Adrenal gland (tissue), 12 donors: Measurements from ENCODE around the gene METTL16. TPM values are rescaled to one million over a fixed set of nuclear protein-coding genes. Genes with fewer than 3 reads are reported as not detected.
A peak's percentile ranks its signal among the peaks of the same experiment; 100 is the strongest.
"Not testable (repeated sequence)": the region's sequence is repeated elsewhere in the genome, so short reads cannot be mapped to it uniquely, and the experiment has no call there.

Experiments used
- DNase-seq, 7 donors: peaks; one replicate each; pipeline ENCODE4 v3.0.0-alpha.2; 2019 to 2020
- H3K27ac ChIP-seq, 5 donors: fragments of 200-600 bp; sonication (generic) in 4 of 5; 1 replicate in 3 of 5; 2 replicates in 2 of 5; pipeline versions ENCODE4 v1.5.1 to v1.8.0; 2016 to 2020; ENCODE audit warnings: mild to moderate bottlenecking in 1 of 5
- H3K27me3 ChIP-seq: fragments of 200-600 bp; 2 replicates; pipeline ENCODE4 v1.8.0; 2021
- H3K36me3 ChIP-seq, 2 donors: fragments of 200-600 bp; replicated peaks in 1 of 2; 1 replicate in 1 of 2; 2 replicates in 1 of 2; pipeline versions ENCODE4 v1.5.1 to v1.8.0; 2018 to 2022
- H3K4me1 ChIP-seq, 2 donors: fragments of 200-600 bp; replicated peaks in 1 of 2; 1 replicate in 1 of 2; 2 replicates in 1 of 2; pipeline versions ENCODE4 v1.5.1 to v1.8.0; 2018 to 2021
- H3K4me3 ChIP-seq, 4 donors: fragments of 200-600 bp; sonication (generic) in 3 of 4; one replicate each; pipeline ENCODE4 v1.5.1; 2016 to 2018
- H3K9me3 ChIP-seq, 3 donors: fragments of 200-600 bp; sonication (generic) in 1 of 3; replicated peaks in 1 of 3; 1 replicate in 2 of 3; 2 replicates in 1 of 3; pipeline versions ENCODE4 v1.5.1 to v1.8.0; 2016 to 2021
- POLR2A ChIP-seq, 2 donors: fragments of 450-650 bp; IDR thresholded peaks; one replicate each; pipeline ENCODE4 v1.6.1; 2017; ENCODE audit warnings: antibody characterized with exemption in 2 of 2, mild to moderate bottlenecking in 2 of 2, moderate library complexity in 1 of 2
- WGBS, 4 donors: extraction: QIAGEN DNeasy Blood & Tissue Kit in 2 of 4; methylation state at CpG; one replicate each; pipeline versions ENCODE4 v1.1.5 to v1.1.7; 2013 to 2017; 5-methylcytosine and 5-hydroxymethylcytosine counted together
- intact Hi-C, 2 donors: fragments of 100-400 bp; cut with DNase I; formaldehyde crosslinking; loops; one replicate each; pipeline versions ENCODE4 v1.14.1 to v1.15.0; 2022 to 2023
- polyA plus RNA-seq, 3 donors: library from polyadenylated mRNA; stranded (reverse); fragments of 200-250 nt in 2 of 3; fragments of 350-450 nt in 1 of 3; fragmentation: Illumina TruSeq in 1 of 3; extraction: RNeasy Lipid Tissue Mini Kit (QIAGEN cat#74804) in 1 of 3; gene quantifications; one replicate each; pipeline ENCODE4 v1.2.3, GENCODE V29; 2013 to 2014
- total RNA-seq, 9 donors: library from RNA; depleted of rRNA in 4 of 9; stranded (reverse); fragments of >200 nt in 4 of 9; fragments of 120-200 nt in 1 of 9; fragmentation: NEBNext Ultra II Directional in 1 of 9; extraction: Animal tissue kit (Norgen Biotek cat#: 25700) in 1 of 9; gene quantifications; one replicate each; pipeline versions ENCODE4 v1.1.0 to v1.2.4, GENCODE V29; 2013 to 2023
- TF ChIP-seq, protein P1 (sequence below), 6 experiments: fragments of 450-650 bp in 4 of 6; fragments of 200-600 bp in 2 of 6; sonication (generic) in 1 of 6; IDR thresholded peaks; 1 replicate in 5 of 6; 2 replicates in 1 of 6; pipeline versions ENCODE4 v1.5.1 to v1.8.0; 2016 to 2021; ENCODE audit warnings: antibody characterized with exemption in 6 of 6, mild to moderate bottlenecking in 2 of 6, moderate library complexity in 1 of 6
- donor health status: healthy with polysubstance abuse.
- donor health status: Bipolar disorder and iron deficiency.
- donor health status: DM: yes; HTN: yes; CAD: no.
- donor health status: DM: no; HTN: no; CAD: no.
- donor health status: DM: no; HTN: no; CAD: no.
- donor health status: DM: yes; HTN: yes; CAD: no.

The METTL16 gene
- total and polyA plus RNA-seq, 12 donors = 15.3 to 94.7 (median 33.2) TPM

DNA sequence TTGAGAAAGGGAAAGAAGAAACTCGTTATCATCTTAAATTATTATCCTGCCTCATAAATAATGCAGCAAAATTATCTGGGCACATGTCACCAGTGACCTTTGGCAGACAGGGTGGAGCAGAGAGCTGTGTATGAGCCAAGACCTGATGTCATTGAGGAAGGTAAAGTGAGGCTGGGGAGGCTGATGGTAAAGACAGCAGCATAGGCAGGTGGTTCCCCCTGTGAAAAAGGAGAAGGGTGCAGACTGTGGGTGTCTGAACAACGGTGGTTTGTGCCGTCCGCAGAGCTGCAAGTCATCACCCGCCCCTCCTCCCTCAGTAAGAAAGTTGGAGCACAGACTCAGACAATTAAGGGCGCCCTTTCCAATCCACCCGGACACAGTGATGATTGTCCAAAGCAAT lies 30.8 kb upstream of the METTL16 start:
- TF ChIP-seq, protein P1, sequence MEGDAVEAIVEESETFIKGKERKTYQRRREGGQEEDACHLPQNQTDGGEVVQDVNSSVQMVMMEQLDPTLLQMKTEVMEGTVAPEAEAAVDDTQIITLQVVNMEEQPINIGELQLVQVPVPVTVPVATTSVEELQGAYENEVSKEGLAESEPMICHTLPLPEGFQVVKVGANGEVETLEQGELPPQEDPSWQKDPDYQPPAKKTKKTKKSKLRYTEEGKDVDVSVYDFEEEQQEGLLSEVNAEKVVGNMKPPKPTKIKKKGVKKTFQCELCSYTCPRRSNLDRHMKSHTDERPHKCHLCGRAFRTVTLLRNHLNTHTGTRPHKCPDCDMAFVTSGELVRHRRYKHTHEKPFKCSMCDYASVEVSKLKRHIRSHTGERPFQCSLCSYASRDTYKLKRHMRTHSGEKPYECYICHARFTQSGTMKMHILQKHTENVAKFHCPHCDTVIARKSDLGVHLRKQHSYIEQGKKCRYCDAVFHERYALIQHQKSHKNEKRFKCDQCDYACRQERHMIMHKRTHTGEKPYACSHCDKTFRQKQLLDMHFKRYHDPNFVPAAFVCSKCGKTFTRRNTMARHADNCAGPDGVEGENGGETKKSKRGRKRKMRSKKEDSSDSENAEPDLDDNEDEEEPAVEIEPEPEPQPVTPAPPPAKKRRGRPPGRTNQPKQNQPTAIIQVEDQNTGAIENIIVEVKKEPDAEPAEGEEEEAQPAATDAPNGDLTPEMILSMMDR (IDR thresholded peaks at IDR 0.05) = no peak
- TF ChIP-seq POLR2A (IDR thresholded peaks at IDR 0.05) = no peak
- H3K4me3 ChIP-seq = peak overlapping the region in 1 of 4 donors; percentile 19
- DNase-seq = peak; percentile 32 to 72 (median 53)
- intact Hi-C loops = no loop called here
- H3K9me3 ChIP-seq = no peaks in the 10 kb centered on the region
- peak overlapping the region in 2 of 5 donors; percentile 0 to 26 for H3K27ac ChIP-seq
- no peaks in the 10 kb centered on the region for H3K27me3 ChIP-seq
- WGBS, 4 donors = 28 to 40% (median 34%) methylated on average over 7 of the region's 7 CpGs
- no peaks in the 10 kb centered on the region for H3K36me3 ChIP-seq
- peaks cover 0 to 6% of the 10 kb centered on the region in 2 donors for H3K4me1 ChIP-seq

DNA sequence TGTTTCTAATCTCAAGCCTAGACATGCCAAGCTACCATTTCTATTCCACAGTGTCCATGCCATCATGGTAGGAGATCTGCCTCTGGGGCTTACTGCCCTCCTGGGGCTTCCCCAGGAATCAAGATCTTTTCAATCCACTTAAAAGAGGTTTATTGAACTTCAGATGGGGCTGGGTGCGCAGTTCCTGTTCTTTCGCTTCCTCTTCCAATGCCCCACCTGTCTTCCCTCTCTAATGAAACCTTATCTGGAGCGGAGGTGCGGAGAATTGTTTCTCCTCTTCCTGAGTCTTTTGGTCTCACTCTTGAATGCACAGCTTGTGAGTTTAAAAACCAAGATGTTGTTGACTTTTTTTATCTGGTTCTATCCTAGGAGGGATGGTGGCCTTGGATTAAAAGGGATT lies 30.4 kb upstream of the METTL16 start:
- peak overlapping the region in 2 of 5 donors; percentile 14 to 27 for H3K27ac ChIP-seq

DNA sequence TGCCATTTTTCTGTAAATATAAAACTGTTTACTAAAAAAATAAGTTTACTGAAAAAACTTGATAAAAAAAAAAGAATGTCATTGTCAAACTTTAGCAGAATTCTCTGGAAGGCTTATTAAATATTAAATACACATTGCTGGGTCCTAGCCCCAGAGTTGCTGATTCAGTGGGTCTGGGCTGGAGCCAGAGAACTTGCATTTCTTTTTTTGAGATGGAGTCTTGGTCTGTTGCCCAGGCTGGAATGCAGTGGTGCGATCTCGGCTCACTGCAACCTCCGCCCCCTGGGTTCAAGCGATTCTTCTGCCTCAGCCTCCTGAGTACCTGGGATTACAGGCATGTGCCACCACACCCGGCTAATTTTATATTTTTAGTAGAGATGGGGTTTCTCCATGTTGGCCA lies 25.9 kb upstream of the METTL16 start:
- H3K27me3 ChIP-seq, intact Hi-C loops, H3K4me1 ChIP-seq, H3K36me3 ChIP-seq, H3K27ac ChIP-seq, H3K4me3 ChIP-seq, H3K9me3 ChIP-seq, DNase-seq: not testable (repeated sequence)
- 56 to 72% (median 67%) methylated on average over 5 of the region's 5 CpGs for WGBS, 4 donors

More for the DNA sequence above, 30.4 kb upstream of the METTL16 start:
- no peak for TF ChIP-seq POLR2A (IDR thresholded peaks at IDR 0.05)
- TF ChIP-seq, protein P1 (IDR thresholded peaks at IDR 0.05) = no peak
- intact Hi-C loops = no loop called here
- DNase-seq = no peak
- H3K36me3 ChIP-seq = no peaks in the 10 kb centered on the region
- H3K27me3 ChIP-seq = no peaks in the 10 kb centered on the region
- WGBS, 4 donors = 53 to 62% (median 60%) methylated on average over 4 of the region's 4 CpGs
- peaks cover 0 to 6% of the 10 kb centered on the region in 2 donors for H3K4me1 ChIP-seq
- no peaks in the 10 kb centered on the region for H3K9me3 ChIP-seq
- peak overlapping the region in 1 of 4 donors; percentile 19 for H3K4me3 ChIP-seq

DNA sequence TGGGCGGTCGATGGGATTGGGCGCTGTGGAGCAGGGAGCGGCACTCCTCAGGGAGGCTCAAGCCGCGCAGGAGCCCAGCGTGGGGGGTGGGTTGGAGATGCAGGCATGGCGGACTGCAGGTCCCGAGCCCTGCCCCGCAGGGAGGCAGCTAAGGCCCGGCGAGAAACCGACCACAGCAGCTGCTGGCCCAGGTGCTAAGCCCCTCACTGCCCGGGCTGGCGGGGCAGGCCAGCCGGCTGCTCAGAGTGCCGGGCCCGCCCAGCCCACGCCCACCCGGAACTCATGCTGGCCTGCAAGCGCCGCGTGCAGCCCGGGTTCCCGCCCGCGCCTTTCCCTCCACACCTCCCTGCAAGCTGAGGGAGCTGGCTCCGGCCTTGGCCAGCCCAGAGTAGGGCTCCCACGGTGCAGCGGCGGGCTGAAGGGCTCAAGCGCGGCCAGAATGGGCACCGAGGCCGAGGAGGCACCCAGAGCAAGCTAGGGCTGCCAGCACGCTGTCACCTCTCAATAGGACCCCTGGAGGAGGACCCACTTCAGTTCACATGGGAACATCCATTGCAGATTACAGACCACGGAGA lies 20.5 kb upstream of the METTL16 start:
- DNase-seq = no peak
- Histone ChIP-seq H3K27me3 (no peaks in the 10 kb centered on the region), H3K9me3 (no peaks in the 10 kb centered on the region), H3K27ac (no peak overlapping the region), H3K4me1 (no peaks in the 10 kb centered on the region), H3K36me3 (no peaks in the 10 kb centered on the region), H3K4me3 (no peak overlapping the region)
- TF ChIP-seq, protein P1 (IDR thresholded peaks at IDR 0.05) = no peak
- TF ChIP-seq POLR2A (IDR thresholded peaks at IDR 0.05) = no peak
- WGBS, 4 donors = 76 to 96% (median 96%) methylated on average over 5 to 37 of the region's 37 CpGs
- intact Hi-C loops = no loop called here

DNA sequence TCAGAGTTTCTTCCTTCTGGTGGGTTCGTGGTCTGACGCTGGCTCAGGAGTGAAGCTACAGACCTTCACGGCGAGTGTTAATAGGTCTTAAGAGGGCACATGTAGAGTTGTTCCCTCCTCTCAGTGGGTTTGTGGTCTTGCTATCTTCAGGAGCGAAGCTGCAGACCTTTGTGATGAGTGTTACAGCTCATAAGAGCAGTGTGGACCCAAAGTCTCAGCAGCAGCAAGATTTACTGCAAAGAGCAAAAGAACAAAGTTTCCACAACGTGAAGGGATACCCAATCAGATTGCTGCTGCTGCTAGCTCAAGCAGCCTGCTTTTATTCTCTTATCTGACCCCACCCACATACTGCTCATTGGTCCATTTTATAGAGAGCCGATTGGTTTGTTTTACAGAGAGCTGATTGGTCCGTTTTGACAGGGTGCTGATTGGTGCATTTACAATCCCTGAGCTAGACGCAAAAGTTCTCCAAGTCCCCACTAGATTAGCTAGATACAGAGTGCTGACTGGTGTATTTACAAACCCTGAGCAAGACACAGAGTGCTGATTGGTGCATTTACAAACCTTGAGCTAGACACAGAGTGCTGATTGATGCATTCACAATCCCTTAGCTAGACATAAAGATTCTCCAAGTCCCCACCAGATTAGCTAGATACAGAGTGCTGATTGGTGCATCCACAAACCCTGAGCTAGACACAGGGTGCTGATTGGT lies 19.7 kb upstream of the METTL16 start:
- intact Hi-C loops, H3K36me3 ChIP-seq, H3K27me3 ChIP-seq, H3K9me3 ChIP-seq, DNase-seq, H3K27ac ChIP-seq, H3K4me3 ChIP-seq, H3K4me1 ChIP-seq: not testable (repeated sequence)
- 61 to 87% (median 78%) methylated on average over 9 of the region's 9 CpGs for WGBS, 4 donors

DNA sequence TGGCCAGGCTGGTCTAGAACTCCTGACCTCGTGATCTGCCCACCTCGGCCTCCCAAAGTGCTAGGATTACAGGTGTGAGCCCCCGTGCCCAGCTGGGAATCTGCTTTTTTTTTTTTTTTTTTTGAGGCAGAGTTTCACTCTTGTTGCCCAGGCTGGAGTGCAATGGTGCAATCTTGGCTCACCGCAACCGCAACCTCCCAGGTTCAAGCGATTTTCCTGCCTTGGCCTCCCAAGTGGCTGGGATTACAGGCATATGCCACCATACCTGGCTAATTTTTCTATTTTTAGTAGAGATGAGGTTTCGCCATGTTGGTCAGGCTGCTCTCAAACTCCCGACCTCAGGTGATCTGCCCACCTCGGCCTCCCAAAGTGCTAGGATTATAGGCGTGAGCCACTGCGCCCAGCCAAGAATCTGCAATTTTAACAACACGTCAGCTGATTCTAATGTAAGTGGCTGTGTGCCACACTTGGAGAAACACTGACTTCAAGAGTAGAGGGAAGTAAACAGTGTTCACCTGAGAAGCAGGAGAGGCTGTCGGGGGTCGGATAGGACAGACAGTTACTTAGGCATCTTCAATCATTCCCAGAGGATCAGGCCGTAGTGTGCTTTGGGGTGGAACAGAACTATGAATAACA lies 10.2 kb upstream of the METTL16 start:
- H3K27me3 ChIP-seq, DNase-seq, H3K27ac ChIP-seq, H3K9me3 ChIP-seq, H3K36me3 ChIP-seq, H3K4me1 ChIP-seq, H3K4me3 ChIP-seq: not testable (repeated sequence)
- WGBS, 4 donors = 90 to 93% (median 91%) methylated on average over 15 of the region's 15 CpGs
- intact Hi-C loops = loop anchor here in 1 of 2 donors (5.0 kb wide), 1 partner anchor 150 kb away; no protein-coding TSS in a partner anchor
